Fibroblast of pulmonary artery (primary cell): ENCODE measurements around the gene AIP.
A peak's percentile ranks its signal among the peaks of the same experiment; 100 is the strongest.

ENCODE experiments used
- DNase-seq: peaks from one replicate; pipeline ENCODE4 v3.0.0-alpha.2; 2010; ENCODE audit warnings: low read depth
- H3K4me3 ChIP-seq: replicated peaks from 2 replicates; pipeline ENCODE4 v1.5.1; 2011; ENCODE audit warnings: low read depth, mild to moderate bottlenecking, control low read depth, low read length, moderate library complexity
- CTCF ChIP-seq: IDR thresholded peaks from 2 replicates; pipeline ENCODE4 v1.5.1; 2011; ENCODE audit warnings: mild to moderate bottlenecking, control low read depth, low read length, inconsistent platforms; ENCODE audit errors: missing control alignments

The AIP gene

GRCh38 chr11:67436459-67437081 lies 46.3 kb upstream of the AIP start:
- no peak overlapping the region for H3K4me3 ChIP-seq
- no peak for DNase-seq
- no peak for TF ChIP-seq CTCF

- TF ChIP-seq CTCF, result no peak
- H3K4me3 ChIP-seq, result no peak within 1 kb of the TSS
- DNase-seq, result no peak
Measured at GRCh38 chr11:67437082-67437808, 45.6 kb upstream of the AIP start, which contains the start of gene PTPRCAP. TSS of gene PTPRCAP (minus strand) at chr11:67437682. CDS start at chr11:67437619, 63 bp downstream.

- DNase-seq, result no peak
- no peak for TF ChIP-seq CTCF
- H3K4me3 ChIP-seq, result no peak overlapping the region
Measured at GRCh38 chr11:67437809-67438157, 45.0 kb upstream of the AIP start.

- TF ChIP-seq CTCF, result no peak
- H3K4me3 ChIP-seq, result no peak overlapping the region
- no peak for DNase-seq
Measured at GRCh38 chr11:67438158-67438902, 44.5 kb upstream of the AIP start.

GRCh38 chr11:67439321-67440228 lies 43.3 kb upstream of the AIP start:
- DNase-seq, result no peak
- no peak overlapping the region for H3K4me3 ChIP-seq
- peak; percentile 13 for TF ChIP-seq CTCF
